ENCODE results near the gene RNF207. TPM values are rescaled to one million over a fixed set of nuclear protein-coding genes. Genes with fewer than 3 reads are reported as not detected.

The RNF207 gene
- total RNA-seq, 3 donors from 2014 or later = 2.7 to 32.4 (median 29.9) TPM

DNA sequence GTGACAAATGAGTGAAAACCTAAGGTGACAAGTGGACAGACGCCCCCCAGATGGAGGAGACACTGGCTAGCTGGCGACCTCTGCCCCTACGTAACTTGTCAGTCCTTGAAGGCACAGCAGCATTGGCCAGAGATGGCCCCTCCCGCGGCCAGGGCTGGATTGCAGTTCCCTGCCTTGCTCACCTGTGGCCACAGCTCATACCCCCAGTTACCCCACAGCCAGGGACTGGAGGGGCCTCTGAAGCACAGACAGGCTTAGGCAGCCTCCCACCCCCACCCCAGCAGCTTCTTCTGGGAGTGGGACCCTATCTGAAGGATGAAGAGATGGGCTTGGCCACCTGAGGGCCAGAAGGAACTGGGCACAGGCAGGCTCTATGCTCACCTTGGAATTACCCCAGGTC, 41.7 kb downstream of the RNF207 start:
- Histone ChIP-seq H3K27me3 (peaks cover 20 to 78% of the 10 kb centered on the region in 2 donors), H3K4me3 (no peak overlapping the region), H3K9me3 (no peaks in the 10 kb centered on the region), H3K4me1 (peaks cover 0 to 5% of the 10 kb centered on the region in 2 donors), H3K36me3 (no peaks in the 10 kb centered on the region), H3K27ac (no peak overlapping the region)
- TF ChIP-seq POLR2A (IDR thresholded peaks at IDR 0.05) = no peak
- TF ChIP-seq POLR2AphosphoS5 (IDR thresholded peaks at IDR 0.05) = no peak
- TF ChIP-seq, protein P1, sequence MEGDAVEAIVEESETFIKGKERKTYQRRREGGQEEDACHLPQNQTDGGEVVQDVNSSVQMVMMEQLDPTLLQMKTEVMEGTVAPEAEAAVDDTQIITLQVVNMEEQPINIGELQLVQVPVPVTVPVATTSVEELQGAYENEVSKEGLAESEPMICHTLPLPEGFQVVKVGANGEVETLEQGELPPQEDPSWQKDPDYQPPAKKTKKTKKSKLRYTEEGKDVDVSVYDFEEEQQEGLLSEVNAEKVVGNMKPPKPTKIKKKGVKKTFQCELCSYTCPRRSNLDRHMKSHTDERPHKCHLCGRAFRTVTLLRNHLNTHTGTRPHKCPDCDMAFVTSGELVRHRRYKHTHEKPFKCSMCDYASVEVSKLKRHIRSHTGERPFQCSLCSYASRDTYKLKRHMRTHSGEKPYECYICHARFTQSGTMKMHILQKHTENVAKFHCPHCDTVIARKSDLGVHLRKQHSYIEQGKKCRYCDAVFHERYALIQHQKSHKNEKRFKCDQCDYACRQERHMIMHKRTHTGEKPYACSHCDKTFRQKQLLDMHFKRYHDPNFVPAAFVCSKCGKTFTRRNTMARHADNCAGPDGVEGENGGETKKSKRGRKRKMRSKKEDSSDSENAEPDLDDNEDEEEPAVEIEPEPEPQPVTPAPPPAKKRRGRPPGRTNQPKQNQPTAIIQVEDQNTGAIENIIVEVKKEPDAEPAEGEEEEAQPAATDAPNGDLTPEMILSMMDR (IDR thresholded peaks at IDR 0.05) = no peak
- no peak for DNase-seq (ENCODE audit: low spot score in 2 of 2)
- intact Hi-C loops (cut with DNase I; ENCODE audit: low total_unique reads) = no loop called here

DNA sequence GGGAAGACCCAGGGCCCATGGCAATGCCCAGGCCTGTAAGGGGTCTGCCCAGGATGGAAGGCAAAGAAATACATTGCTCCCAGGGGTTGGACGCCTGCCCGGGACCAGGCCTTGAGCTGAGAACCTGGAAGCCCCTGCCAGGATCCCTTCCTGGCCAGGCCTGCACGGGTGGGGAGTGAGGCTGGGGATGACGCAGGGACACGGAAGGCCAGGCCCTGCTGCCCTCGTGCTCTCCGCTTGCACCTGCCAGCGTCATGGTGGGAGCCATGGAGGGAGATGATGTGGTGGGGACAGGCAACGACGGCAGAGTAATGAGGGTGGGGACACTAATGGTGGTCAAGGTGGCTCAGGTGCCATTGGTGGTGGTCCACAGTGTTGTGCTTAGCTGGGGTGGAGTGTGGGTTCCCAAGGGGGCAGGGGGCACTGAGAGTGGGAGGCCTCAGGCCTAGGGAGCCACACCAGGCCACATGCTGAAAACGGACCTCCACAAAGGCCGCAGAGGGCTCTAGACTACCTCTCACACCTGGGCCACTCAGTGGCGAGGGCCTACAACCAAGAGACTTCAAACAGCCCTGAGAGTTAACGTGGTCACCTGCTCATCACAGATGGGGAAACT, 42.4 kb downstream of the RNF207 start:
- no peaks in the 10 kb centered on the region for H3K36me3 ChIP-seq
- H3K9me3 ChIP-seq = no peaks in the 10 kb centered on the region
- TF ChIP-seq POLR2AphosphoS5 (IDR thresholded peaks at IDR 0.05) (no peak), POLR2A (IDR thresholded peaks at IDR 0.05) (no peak)
- TF ChIP-seq, protein P1 (IDR thresholded peaks at IDR 0.05) = no peak
- H3K27me3 ChIP-seq = peaks cover 17 to 72% of the 10 kb centered on the region in 2 donors
- H3K4me1 ChIP-seq = peaks cover 0 to 5% of the 10 kb centered on the region in 2 donors
- no peak overlapping the region for H3K27ac ChIP-seq
- no peak overlapping the region for H3K4me3 ChIP-seq
- no peak for DNase-seq (ENCODE audit: low spot score in 2 of 2)
- intact Hi-C loops (cut with DNase I; ENCODE audit: low total_unique reads) = no loop called here

DNA sequence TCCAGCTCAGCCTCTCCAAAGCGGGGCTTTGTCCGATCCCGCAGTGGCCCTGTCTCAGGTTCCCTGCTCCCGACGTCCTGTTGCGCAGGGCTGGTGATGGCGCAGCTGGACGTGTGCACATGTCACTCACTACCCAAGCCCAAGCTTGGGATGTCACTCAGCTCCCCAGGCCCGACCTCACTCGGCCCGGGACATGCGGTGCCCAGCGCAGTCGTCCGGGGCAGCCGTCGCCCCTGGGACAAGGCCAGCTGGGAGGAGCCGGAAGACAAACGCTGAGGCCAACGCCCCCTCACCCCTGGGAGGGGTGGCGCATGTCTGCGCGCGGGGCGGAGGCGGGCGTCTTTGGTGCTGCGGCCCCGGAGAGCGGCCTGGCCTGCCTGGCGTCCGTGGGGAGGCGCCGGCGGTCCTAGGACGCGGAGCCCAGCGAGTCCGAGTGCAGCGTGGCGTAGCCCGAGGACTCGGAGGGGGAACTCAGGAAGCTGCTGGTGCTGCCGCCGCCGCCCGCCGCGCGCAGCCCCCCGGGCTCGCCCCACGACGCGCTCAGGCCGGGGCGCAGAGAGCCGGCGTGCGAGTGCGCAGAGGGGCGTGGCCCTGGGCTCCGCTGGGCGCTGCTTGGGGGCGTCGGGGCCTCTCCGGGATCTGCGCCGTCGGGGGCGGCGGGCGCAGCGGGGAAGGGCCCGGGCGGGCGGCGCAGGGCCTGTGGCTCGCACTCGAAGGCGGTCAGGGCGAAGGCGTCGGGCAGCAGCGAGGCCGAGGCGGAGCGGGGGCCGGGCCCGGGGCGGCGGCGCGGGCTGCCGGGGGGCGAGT, 43.2 kb downstream of the RNF207 start:
- intact Hi-C loops (cut with DNase I; ENCODE audit: low total_unique reads) = no loop called here
- no peaks in the 10 kb centered on the region for H3K9me3 ChIP-seq
- H3K36me3 ChIP-seq = no peaks in the 10 kb centered on the region
- no peak overlapping the region for H3K27ac ChIP-seq
- H3K4me3 ChIP-seq = peak overlapping the region in 2 of 3 donors; percentile 22 to 57
- DNase-seq (ENCODE audit: low spot score in 2 of 2) = no peak
- TF ChIP-seq POLR2A (IDR thresholded peaks at IDR 0.05) = no peak
- no peak for TF ChIP-seq POLR2AphosphoS5 (IDR thresholded peaks at IDR 0.05)
- TF ChIP-seq, protein P1 (IDR thresholded peaks at IDR 0.05) = no peak
- H3K4me1 ChIP-seq = peaks cover 0 to 5% of the 10 kb centered on the region in 2 donors
- peaks cover 9 to 63% of the 10 kb centered on the region in 2 donors for H3K27me3 ChIP-seq

DNA sequence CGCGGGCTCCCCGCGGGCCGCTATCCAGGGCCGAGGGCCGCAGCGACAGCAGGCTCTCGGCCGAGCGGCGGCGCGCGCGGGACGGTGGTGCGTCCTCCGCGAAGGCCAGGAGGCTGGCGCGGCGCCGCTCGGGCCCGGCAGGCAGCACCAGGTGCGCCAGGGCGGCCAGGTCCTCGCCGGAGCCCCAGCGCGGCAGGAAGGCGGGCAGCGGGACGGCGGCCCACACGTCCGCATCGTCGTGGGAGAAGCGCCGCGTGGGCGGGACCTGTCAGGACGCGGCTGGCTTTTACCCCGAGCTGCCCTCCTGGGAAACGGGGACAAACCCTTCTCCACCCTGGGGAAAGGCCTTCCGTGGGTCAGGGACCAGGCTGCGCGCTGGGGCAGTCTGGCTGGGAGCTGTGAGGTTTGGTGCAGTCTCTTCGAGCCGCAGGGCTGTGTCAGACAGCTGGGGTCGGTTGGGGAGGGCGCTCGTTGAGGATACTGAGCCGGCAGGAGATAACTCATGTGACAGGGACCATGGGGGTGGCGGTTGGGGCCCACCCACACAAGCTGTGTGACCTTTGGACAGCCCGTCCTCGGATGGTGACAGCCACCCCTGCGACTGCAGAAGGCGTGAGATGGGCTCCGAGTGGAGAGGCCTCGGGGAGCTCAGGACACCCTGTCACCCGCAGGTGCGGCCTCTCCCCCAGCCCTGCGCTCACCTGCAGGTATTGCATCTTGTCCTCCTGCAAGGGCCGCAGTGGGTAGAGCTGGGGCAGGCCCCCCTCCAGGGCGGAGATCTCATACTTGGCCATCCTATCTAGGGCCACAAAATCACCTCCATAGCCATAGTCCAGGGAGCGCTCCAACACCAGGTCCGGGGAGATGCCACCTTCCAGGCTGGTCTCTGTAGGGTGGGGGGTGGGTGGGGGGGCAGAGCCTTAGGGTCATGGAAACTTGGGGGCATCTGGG, 44.1 kb downstream of the RNF207 start:
- no peak for DNase-seq (ENCODE audit: low spot score in 2 of 2)
- H3K9me3 ChIP-seq = no peaks in the 10 kb centered on the region
- no peaks in the 10 kb centered on the region for H3K36me3 ChIP-seq
- TF ChIP-seq POLR2A (IDR thresholded peaks at IDR 0.05) = no peak
- TF ChIP-seq, protein P1 (IDR thresholded peaks at IDR 0.05) = no peak
- TF ChIP-seq POLR2AphosphoS5 (IDR thresholded peaks at IDR 0.05) = no peak
- peak overlapping the region in 1 of 3 donors; percentile 57 for H3K4me3 ChIP-seq
- H3K4me1 ChIP-seq = peaks cover 0 to 5% of the 10 kb centered on the region in 2 donors
- H3K27ac ChIP-seq = no peak overlapping the region
- intact Hi-C loops (cut with DNase I; ENCODE audit: low total_unique reads) = no loop called here
- H3K27me3 ChIP-seq = peaks cover 9 to 54% of the 10 kb centered on the region in 2 donors
